IPS-20b (cell line): ENCODE results near the gene NR6A1.

Experiments used
- H3K27ac ChIP-seq: one replicate; pipeline ENCODE4 v1.5.1; 2013; ENCODE audit warnings: low read length
- H3K27me3 ChIP-seq: 2 replicates; pipeline ENCODE4 v1.6.1; 2013; ENCODE audit warnings: mild to moderate bottlenecking, low read length, inconsistent platforms; ENCODE audit not compliant: insufficient read depth
- H3K36me3 ChIP-seq: 2 replicates; pipeline ENCODE4 v1.6.1; 2013; ENCODE audit warnings: low read depth, mild to moderate bottlenecking, inconsistent platforms, low read length, moderate library complexity; ENCODE audit not compliant: insufficient read depth
- H3K4me1 ChIP-seq: 2 replicates; pipeline ENCODE4 v1.6.1; 2013; ENCODE audit warnings: mild to moderate bottlenecking, control low read depth, inconsistent platforms, low read length, moderate library complexity; ENCODE audit not compliant: insufficient read depth
- H3K4me3 ChIP-seq: 2 replicates; pipeline ENCODE4 v1.5.1; 2013; ENCODE audit warnings: mild to moderate bottlenecking, low read length, inconsistent platforms
- H3K9ac ChIP-seq: 2 replicates; pipeline ENCODE4 v1.6.1; 2013; ENCODE audit warnings: low read depth, mild to moderate bottlenecking, inconsistent platforms, low read length, moderate library complexity
- H3K9me3 ChIP-seq: 2 replicates; pipeline ENCODE4 v1.6.1; 2013; ENCODE audit warnings: mild to moderate bottlenecking, low read depth, low read length, inconsistent platforms; ENCODE audit not compliant: insufficient read depth

The NR6A1 gene

DNA sequence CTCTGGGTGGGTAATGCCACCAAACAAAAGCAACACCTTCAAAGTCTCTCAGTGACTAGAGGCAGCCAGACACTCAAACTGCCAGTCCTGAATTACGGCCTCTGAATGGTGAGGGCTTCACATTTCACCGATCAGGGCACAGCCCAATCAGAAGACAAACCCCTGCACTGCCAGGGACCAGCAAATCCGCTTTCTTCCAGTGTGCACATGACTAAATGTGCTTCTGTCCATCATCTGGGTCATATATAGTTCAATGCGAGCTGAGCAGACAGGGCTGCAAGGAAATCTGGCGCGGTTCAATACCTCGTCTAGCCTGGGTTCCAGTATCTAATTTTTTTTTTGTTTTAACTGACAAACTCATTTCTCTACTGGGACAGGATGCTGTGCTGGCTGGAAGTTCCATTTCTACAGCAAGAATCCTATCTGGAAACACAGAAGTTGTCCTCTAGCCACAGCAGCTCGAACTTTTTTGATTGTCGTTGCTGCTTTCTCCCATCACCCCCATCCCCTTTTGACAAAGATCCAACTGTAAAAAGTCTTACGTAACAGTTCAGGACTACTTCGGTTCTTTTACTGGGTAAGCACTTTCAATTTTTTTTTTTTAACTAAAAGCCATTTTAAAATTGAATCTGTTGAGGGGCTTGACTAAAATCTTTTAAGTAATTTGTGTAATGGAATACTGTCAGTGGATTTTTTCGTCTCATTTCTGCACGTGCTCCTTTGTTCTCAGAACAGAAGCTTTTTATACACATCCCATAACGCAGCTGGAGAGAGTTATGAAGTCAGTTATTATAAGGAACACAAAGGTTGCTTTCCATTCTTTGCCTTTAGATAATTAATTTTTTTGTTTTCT is 112.7 kb downstream of the NR6A1 start:
- Histone ChIP-seq H3K4me1 (peaks cover 35% of the 10 kb centered on the region), H3K27ac (peak overlapping the region; percentile 11), H3K4me3 (peak overlapping the region; percentile 75), H3K27me3 (no peaks in the 10 kb centered on the region), H3K9me3 (no peaks in the 10 kb centered on the region), H3K36me3 (no peaks in the 10 kb centered on the region), H3K9ac (peak overlapping the region; percentile 77)

DNA sequence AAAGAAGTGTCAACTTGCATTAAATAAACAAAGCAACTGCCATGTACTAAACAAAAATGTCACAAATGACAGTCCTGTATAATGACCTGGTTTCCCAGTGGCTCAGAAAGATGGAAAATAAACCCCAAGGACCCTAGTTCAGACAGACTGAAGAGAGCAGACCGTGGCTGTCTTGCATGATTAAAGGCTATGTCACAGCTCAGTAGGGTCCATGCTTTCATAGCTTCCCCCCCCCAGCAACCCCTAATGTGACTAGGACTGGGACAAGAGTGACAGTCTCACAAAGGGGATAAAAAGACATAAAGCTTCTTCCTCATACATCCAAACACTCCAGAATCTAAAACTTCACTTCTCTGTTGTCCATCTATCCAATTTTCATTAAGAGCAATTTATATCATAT is 113.6 kb downstream of the NR6A1 start:
- H3K9ac ChIP-seq, result no peak overlapping the region
- no peaks in the 10 kb centered on the region for H3K9me3 ChIP-seq
- H3K4me3 ChIP-seq, result no peak overlapping the region
- H3K27me3 ChIP-seq, result no peaks in the 10 kb centered on the region
- H3K4me1 ChIP-seq, result peaks cover 35% of the 10 kb centered on the region
- H3K36me3 ChIP-seq, result no peaks in the 10 kb centered on the region
- H3K27ac ChIP-seq, result no peak overlapping the region

DNA sequence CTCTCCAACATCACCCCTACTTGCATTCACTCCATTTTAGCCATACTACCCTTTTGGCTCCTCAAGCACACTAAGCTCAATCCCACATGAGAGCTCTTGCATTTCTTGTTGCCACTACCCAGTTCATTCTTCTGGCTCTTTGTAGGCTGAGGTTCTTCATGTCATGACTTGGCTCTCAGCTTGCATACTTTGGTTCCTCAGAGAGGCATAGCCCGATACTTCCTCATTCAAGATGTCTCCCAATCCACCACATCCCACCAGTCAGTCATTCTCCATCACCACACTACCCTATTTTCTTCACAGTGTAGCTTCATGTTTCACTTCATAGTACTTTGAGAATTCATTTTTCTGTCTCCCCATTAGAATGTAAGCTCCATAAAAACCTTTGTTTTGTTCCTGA is 116.7 kb downstream of the NR6A1 start:
- peaks cover 15% of the 10 kb centered on the region; the same call in 1 of the 2 replicates for H3K4me1 ChIP-seq
- no peak overlapping the region for H3K27ac ChIP-seq
- H3K27me3 ChIP-seq, result no peaks in the 10 kb centered on the region
- H3K9ac ChIP-seq, result no peak overlapping the region
- H3K9me3 ChIP-seq, result no peaks in the 10 kb centered on the region
- no peak overlapping the region for H3K4me3 ChIP-seq
- no peaks in the 10 kb centered on the region for H3K36me3 ChIP-seq

DNA sequence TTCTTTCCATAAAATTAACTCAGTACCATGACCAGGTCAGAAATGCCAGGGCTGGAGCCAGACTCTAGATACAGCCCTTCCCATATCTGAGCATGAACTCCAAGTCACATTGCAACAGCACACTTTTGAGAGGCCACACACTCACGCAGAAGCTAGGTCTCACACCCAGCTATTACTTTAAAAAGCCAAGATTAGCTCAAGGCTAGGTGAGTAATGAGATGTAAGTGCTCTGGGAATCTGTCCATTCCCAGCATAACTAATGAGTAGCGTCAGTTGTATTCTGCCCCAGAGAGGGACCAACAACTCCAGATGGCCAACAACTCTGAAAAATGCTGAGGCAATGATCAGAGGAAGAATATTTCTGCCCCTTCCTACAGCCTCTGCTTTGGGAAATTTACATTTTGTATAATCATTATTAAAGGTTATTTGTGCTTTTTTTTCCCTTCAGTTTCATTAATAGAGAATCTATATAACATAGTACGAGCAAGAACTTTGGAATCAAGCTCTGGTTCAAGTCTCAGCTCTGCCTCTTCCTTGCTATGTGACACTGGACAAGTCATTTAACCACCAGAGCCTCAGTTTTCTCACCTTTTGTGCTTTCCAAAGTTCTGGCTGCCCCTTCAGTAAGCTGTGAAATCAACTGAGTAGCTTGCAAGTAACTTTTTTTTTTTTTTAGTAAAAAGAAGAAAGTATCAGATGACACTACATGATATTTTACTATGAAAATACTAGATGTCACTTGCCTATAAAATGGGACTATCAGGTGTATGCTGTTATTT is 118.3 kb downstream of the NR6A1 start:
- Histone ChIP-seq H3K9me3 (no peaks in the 10 kb centered on the region), H3K4me3 (no peak overlapping the region), H3K36me3 (no peaks in the 10 kb centered on the region), H3K27me3 (no peaks in the 10 kb centered on the region), H3K9ac (no peak overlapping the region), H3K4me1 (peaks cover 4% of the 10 kb centered on the region; the same call in 1 of the 2 replicates), H3K27ac (no peak overlapping the region)

DNA sequence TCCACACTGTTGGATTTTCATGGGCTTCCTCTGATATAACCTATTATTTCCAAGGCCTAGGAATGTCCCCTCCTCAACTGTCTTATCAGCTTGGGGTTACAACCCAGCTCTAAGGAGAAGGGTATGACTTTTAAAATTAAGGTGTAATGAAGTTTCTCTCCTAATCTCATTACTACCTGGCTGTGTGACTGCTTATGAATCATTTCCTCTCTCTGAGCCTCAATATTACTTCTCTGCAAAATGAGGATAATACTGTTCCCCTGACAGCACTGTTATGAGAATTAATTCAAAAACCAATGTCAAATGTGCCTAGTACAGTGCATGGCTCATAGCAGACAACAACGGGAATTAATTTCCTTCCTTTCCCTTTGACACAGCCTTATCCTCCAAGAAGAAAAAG is 118.9 kb downstream of the NR6A1 start:
- H3K4me3 ChIP-seq, result no peak overlapping the region
- no peak overlapping the region for H3K27ac ChIP-seq
- no peaks in the 10 kb centered on the region for H3K36me3 ChIP-seq
- no peaks in the 10 kb centered on the region for H3K9me3 ChIP-seq
- no peaks in the 10 kb centered on the region for H3K27me3 ChIP-seq
- H3K4me1 ChIP-seq, result no peaks in the 10 kb centered on the region
- no peak overlapping the region for H3K9ac ChIP-seq

DNA sequence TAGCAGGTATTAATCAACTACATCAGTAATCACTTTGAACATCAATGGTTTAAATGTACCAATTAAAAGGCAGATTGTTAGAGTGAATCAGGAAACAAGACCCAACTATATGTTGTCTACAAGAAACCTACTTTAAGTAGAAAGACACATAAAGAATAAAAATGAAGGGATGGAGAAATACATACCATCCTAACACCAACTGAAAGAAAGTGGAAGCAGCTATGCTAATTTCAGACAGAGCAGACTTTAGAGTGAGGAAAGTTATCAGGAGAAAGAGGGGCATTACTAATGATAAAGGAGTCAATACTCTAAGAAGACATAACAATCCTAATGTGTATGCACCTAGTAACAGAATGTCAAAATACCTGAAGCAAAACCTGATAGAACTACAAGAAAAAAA is 125.8 kb downstream of the NR6A1 start:
- no peaks in the 10 kb centered on the region for H3K4me1 ChIP-seq
- no peak overlapping the region for H3K9ac ChIP-seq
- no peaks in the 10 kb centered on the region for H3K9me3 ChIP-seq
- H3K27me3 ChIP-seq, result no peaks in the 10 kb centered on the region
- no peak overlapping the region for H3K27ac ChIP-seq
- H3K36me3 ChIP-seq, result no peaks in the 10 kb centered on the region
- H3K4me3 ChIP-seq, result no peak overlapping the region

DNA sequence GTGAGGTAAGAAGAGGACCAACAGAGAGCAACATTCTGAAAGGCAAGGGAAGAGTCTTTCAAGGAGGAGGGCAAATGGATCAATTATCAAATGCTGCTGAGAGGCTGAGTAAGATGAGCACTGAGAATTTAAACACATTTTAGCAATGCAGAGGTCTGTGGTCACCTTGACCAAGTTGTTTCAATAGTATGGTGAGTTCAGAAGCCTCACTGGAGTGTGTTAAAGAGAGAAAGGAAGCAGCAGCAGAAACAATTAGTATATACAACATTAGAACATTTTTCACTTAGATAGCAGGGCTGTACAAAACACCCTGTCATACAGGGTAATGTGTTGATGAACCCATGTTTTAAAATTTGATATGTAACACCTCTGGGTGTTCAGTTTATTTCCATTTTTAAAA is 131.5 kb downstream of the NR6A1 start:
- H3K9me3 ChIP-seq, result no peaks in the 10 kb centered on the region

DNA sequence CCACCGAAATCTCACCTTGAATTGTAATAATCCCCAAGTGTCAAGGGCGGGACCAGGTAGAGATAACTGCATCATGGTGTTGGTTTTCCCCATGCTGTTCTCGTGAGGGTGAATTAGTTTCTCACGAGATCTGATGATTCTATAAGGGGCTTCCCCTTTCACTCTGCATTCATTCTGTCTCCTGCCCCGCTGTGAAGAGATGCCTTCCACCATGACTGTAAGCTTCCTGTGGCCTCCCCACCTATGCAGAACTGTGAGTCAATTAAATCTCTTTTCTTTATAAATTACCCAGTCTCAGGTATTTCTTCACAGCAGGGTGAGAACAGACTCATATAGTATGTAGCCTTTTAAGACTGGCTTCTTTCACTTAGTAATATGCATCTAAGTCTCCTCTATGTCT is 135.8 kb downstream of the NR6A1 start:
- Histone ChIP-seq H3K36me3 (no peaks in the 10 kb centered on the region), H3K9me3 (no peaks in the 10 kb centered on the region), H3K27ac (no peak overlapping the region), H3K4me1 (no peaks in the 10 kb centered on the region), H3K9ac (no peak overlapping the region), H3K27me3 (no peaks in the 10 kb centered on the region), H3K4me3 (no peak overlapping the region)

More for the DNA sequence above, 131.5 kb downstream of the NR6A1 start:
- no peaks in the 10 kb centered on the region for H3K36me3 ChIP-seq
- no peak overlapping the region for H3K4me3 ChIP-seq
- H3K27ac ChIP-seq, result no peak overlapping the region
- H3K27me3 ChIP-seq, result no peaks in the 10 kb centered on the region
- no peak overlapping the region for H3K9ac ChIP-seq
- no peaks in the 10 kb centered on the region for H3K4me1 ChIP-seq

DNA sequence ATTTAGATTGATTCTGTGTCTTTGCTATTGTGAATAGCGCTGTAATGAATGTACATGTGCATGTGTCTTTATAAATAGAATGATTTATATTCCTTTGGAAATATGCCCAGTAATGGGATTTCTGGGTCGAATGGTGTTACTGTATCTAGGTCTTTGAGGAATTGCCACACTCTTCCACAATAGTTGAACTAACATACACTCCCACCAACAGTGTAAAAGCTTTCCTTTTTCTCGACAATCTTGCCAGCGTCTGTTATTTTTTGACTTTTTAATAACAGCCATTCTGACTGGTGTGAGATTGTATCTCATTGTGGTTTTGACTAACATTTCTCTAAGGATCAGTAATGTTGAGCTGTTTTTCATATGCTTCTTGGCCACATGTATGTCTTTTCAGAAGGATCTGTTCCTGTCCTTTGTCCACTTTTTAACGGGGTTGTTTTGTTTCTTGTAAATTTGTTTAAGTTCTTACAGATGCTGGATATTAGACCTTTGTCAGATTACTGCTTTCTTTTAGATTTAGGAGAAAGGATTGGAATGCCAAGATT is 139.0 kb downstream of the NR6A1 start:
- H3K9me3 ChIP-seq, result no peaks in the 10 kb centered on the region
- no peak overlapping the region for H3K9ac ChIP-seq
- H3K4me1 ChIP-seq, result no peaks in the 10 kb centered on the region
- no peak overlapping the region for H3K4me3 ChIP-seq
- no peaks in the 10 kb centered on the region for H3K36me3 ChIP-seq
- no peaks in the 10 kb centered on the region for H3K27me3 ChIP-seq
- H3K27ac ChIP-seq, result no peak overlapping the region

DNA sequence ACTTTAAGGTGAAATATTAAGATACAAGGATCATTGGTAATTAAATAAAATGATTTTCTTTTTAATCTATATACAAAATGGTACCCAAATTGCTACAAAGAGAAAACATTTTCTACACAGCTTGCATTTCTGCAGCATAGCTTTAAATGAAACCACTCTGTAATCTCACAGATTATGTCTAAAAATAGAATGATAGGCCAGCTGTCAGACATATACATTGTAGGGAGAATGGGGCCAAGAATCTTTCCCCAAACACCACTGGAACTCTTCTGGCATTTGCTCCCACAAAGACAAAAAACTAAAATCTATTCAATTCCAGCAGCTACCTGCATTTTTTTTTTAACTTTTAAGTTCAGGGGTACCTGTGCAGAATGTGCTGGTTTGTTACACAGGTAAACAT is 139.8 kb downstream of the NR6A1 start:
- Histone ChIP-seq H3K27ac (no peak overlapping the region), H3K9me3 (no peaks in the 10 kb centered on the region), H3K4me3 (no peak overlapping the region), H3K27me3 (no peaks in the 10 kb centered on the region), H3K36me3 (no peaks in the 10 kb centered on the region), H3K4me1 (no peaks in the 10 kb centered on the region), H3K9ac (no peak overlapping the region)

DNA sequence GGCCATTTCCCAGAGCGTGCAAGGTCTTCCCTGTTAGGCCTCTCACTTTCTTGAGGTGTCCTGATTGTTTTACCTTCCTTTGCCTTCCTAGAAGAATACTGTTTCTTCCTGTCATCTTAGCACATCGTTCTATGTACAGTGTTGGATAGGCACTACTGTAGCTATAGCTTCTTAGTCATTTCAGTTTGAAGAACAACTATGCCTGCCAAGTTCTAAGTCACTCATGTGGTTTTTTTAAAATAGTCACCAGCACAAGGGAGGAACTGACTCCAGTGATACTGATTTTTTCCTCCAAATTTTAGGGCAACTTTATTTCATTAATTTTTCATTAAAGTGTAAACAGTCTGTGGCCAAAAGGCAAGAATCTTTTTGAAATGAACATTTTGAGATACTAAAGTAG is 141.5 kb downstream of the NR6A1 start:
- H3K36me3 ChIP-seq, result no peaks in the 10 kb centered on the region
- no peak overlapping the region for H3K9ac ChIP-seq
- H3K27me3 ChIP-seq, result no peaks in the 10 kb centered on the region
- H3K4me3 ChIP-seq, result no peak overlapping the region
- H3K27ac ChIP-seq, result no peak overlapping the region
- no peaks in the 10 kb centered on the region for H3K9me3 ChIP-seq
- H3K4me1 ChIP-seq, result no peaks in the 10 kb centered on the region

DNA sequence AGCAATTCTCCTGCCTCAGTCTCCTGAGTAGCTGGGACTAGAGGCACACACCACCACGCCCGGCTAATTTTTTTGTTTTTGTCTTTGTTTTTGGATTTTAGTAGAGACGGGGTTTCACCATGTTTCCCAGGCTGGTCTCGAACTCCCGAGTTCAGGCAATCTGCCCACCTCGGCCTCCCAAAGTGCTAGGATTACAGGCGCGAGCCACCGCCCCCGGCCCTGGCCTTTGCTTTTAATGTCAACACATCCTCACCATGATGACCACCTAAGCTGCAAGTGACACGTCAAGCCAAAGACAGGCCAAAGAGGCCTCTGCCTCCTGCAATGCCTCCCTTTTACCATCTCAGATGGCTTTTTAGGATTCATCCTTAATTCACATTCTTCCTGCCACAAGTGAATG is 142.4 kb downstream of the NR6A1 start:
- Histone ChIP-seq H3K9ac (no peak overlapping the region), H3K4me3 (no peak overlapping the region), H3K27me3 (no peaks in the 10 kb centered on the region), H3K36me3 (no peaks in the 10 kb centered on the region), H3K9me3 (no peaks in the 10 kb centered on the region), H3K27ac (no peak overlapping the region), H3K4me1 (no peaks in the 10 kb centered on the region)
